Hepatocyte (in vitro differentiated cells): Measurements from ENCODE around the gene TNS2. TPM values are rescaled to one million over a fixed set of nuclear protein-coding genes. Genes with fewer than 3 reads are reported as not detected.

ENCODE experiments used
- DNase-seq: peaks from one replicate; pipeline ENCODE4 v3.0.0-alpha.2; 2016; ENCODE audit warnings: low spot score
- H2AFZ ChIP-seq: fragments of 200-600 bp; sonication (generic); 2 replicates; pipeline ENCODE4 v1.6.0; 2016; ENCODE audit warnings: antibody characterized with exemption, mild to moderate bottlenecking
- H3K27ac ChIP-seq: fragments of 200-600 bp; sonication (generic); 2 replicates; pipeline ENCODE4 v1.5.1; 2016; ENCODE audit warnings: mild to moderate bottlenecking
- H3K27me3 ChIP-seq: fragments of 200-600 bp; sonication (generic); 2 replicates; pipeline ENCODE4 v1.6.1; 2016
- H3K36me3 ChIP-seq: fragments of 200-600 bp; sonication (generic); replicated peaks from 2 replicates; pipeline ENCODE4 v1.5.1; 2016; ENCODE audit warnings: low read depth; ENCODE audit not compliant: insufficient read depth
- H3K4me1 ChIP-seq: fragments of 200-600 bp; sonication (generic); 2 replicates; pipeline ENCODE4 v1.5.1; 2016; ENCODE audit warnings: mild to moderate bottlenecking, moderate library complexity; ENCODE audit not compliant: insufficient read depth
- H3K4me2 ChIP-seq: fragments of 200-600 bp; sonication (generic); 2 replicates; pipeline ENCODE4 v1.6.0; 2016
- H3K4me3 ChIP-seq: fragments of 200-600 bp; sonication (generic); 2 replicates; pipeline ENCODE4 v1.5.1; 2016; ENCODE audit warnings: mild to moderate bottlenecking
- H3K79me2 ChIP-seq: fragments of 200-600 bp; sonication (generic); 2 replicates; pipeline ENCODE4 v1.6.0; 2017; ENCODE audit warnings: mild to moderate bottlenecking
- H3K9me2 ChIP-seq: fragments of 200-600 bp; sonication (generic); replicated peaks from 2 replicates; pipeline ENCODE4 v1.6.0; 2017; ENCODE audit warnings: mild to moderate bottlenecking; ENCODE audit not compliant: insufficient read depth
- H3K9me3 ChIP-seq: fragments of 200-600 bp; sonication (generic); 2 replicates; pipeline ENCODE4 v1.5.1; 2016; ENCODE audit warnings: low read depth, mild to moderate bottlenecking
- H4K20me1 ChIP-seq: fragments of 200-600 bp; sonication (generic); 2 replicates; pipeline ENCODE4 v1.6.0; 2016; ENCODE audit warnings: mild to moderate bottlenecking; ENCODE audit not compliant: insufficient read depth, poor library complexity, severe bottlenecking
- EZH2 ChIP-seq: fragments of 200-600 bp; sonication (generic); IDR thresholded peaks from 2 replicates; pipeline ENCODE4 v1.6.1; 2016; ENCODE audit warnings: antibody characterized with exemption, mild to moderate bottlenecking, borderline replicate concordance
- EZH2phosphoT487 ChIP-seq: fragments of 200-600 bp; sonication (generic); IDR thresholded peaks from one replicate; pipeline ENCODE4 v1.6.1; 2018; ENCODE audit warnings: antibody characterized with exemption, mild to moderate bottlenecking, low read depth, moderate library complexity; ENCODE audit not compliant: unreplicated experiment, severe bottlenecking
- whole genome bisulfite sequencing: methylation state at CpG from one replicate; pipeline ENCODE4 v1.1.6; 2016; ENCODE audit warnings: low lambda C conversion rate; ENCODE audit errors: missing lambda C conversion rate; 5-methylcytosine and 5-hydroxymethylcytosine counted together
- polyA plus RNA-seq: library from polyadenylated mRNA; unstranded; fragments of >200 nt; fragmentation: Nextera tagmentation; extraction: Ambion mirVana; gene quantifications from 2 replicates; pipeline ENCODE4 v1.2.1, GENCODE V29; 2016
- total RNA-seq: library from RNA; depleted of rRNA; stranded (reverse); fragments of >200 nt; gene quantifications from 2 replicates; pipeline ENCODE4 v1.2.3, GENCODE V29; 2014
- TF ChIP-seq, protein P1 (sequence below): fragments of 200-600 bp; sonication (generic); IDR thresholded peaks from 2 replicates; pipeline ENCODE4 v1.5.1; 2016; ENCODE audit warnings: antibody characterized with exemption, mild to moderate bottlenecking; ENCODE audit not compliant: poor library complexity

Gene TNS2
- total and polyA plus RNA-seq, 2 experiments from 2014 or later: 15.9 to 32.2 TPM

DNA sequence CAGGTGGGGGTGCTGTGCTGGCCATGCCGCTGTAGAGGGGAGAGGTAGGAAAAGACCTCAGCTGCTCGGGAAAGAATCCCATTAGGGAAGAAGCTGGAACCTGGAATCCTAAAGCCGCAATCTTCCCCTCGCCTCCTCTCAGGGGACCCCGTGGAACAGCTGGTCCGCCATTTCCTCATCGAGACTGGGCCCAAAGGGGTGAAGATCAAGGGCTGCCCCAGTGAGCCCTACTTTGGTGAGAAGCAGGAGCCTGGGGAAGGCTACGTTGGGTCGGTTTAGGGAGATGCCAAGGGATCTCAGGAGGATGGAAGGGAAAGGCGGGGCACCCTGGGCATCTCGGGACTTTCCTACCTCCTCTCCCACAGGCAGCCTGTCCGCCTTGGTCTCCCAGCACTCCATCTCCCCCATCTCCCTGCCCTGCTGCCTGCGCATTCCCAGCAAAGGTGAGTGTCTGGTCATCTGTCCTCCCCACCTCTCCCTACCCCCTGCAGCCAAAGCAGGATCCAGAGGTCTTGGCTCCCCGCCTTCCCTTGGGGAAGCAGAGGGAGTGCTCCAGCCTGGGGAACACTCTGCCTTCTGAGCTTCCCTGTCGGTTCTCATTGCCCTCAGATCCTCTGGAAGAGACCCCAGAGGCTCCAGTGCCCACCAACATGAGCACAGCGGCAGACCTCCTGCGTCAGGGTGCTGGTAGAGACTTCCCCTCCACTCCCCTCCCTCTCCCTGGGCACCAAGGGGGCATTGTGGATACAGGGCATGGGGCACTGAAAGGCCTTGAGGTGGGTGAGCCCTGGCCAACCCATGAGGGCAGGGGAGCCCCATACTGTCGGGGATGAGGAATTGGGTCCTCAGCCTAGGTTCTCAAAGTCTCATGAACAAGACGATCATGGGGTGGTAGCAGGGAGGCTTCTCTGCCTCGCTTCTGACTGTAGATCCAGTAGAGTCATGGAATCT is 12.4 kb downstream of the TNS2 start:
- no peaks in the 10 kb centered on the region for H3K36me3 ChIP-seq
- DNase-seq: no peak
- no peak overlapping the region for H3K4me3 ChIP-seq
- peaks cover 7% of the 10 kb centered on the region for H3K4me1 ChIP-seq
- no peak overlapping the region for H2AFZ ChIP-seq
- 93% methylated on average over 19 of the region's 20 CpGs for WGBS
- H4K20me1 ChIP-seq: no peaks in the 10 kb centered on the region
- H3K79me2 ChIP-seq: no peaks in the 10 kb centered on the region
- no peaks in the 10 kb centered on the region for H3K9me3 ChIP-seq
- TF ChIP-seq EZH2: no peak
- H3K9me2 ChIP-seq: no peaks in the 10 kb centered on the region
- no peak overlapping the region for H3K27ac ChIP-seq
- no peaks in the 10 kb centered on the region for H3K27me3 ChIP-seq
- H3K4me2 ChIP-seq: no peak overlapping the region

DNA sequence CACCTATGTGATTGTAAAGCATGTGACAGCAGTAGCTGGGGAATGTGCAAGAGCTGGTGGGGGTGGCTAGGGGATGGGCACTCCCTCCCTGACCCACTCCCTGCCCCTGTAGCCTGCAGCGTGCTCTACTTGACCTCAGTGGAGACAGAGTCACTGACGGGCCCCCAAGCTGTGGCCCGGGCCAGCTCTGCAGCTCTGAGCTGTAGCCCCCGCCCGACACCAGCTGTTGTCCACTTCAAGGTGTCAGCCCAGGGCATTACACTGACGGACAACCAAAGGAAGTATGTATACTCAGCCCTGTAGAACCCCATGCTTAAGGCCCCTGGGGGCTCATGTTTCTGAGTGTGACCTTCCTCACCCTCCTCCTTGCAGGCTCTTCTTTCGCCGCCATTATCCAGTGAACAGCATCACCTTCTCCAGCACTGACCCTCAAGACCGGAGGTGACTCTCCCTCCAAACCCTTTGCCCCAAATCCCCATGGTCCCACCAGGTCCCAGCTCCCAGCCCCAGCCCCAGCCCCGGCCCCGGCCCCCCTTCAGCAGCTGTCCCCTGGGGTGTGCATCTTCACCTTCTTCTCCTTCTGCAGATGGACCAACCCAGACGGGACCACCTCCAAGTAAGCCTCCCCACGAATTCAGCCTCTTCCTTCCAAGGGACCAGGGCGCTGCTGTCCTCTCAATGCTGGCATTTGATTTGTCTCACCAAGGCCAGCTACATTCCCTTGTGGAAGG is 13.3 kb downstream of the TNS2 start:
- Histone ChIP-seq H3K79me2 (no peaks in the 10 kb centered on the region), H3K9me2 (no peaks in the 10 kb centered on the region), H3K27me3 (no peaks in the 10 kb centered on the region), H3K4me1 (peaks cover 7% of the 10 kb centered on the region), H2AFZ (no peak overlapping the region), H4K20me1 (no peaks in the 10 kb centered on the region), H3K4me2 (no peak overlapping the region), H3K4me3 (no peak overlapping the region), H3K36me3 (no peaks in the 10 kb centered on the region), H3K27ac (no peak overlapping the region), H3K9me3 (no peaks in the 10 kb centered on the region)
- no peak for DNase-seq
- TF ChIP-seq EZH2: no peak
- TF ChIP-seq, protein P1, sequence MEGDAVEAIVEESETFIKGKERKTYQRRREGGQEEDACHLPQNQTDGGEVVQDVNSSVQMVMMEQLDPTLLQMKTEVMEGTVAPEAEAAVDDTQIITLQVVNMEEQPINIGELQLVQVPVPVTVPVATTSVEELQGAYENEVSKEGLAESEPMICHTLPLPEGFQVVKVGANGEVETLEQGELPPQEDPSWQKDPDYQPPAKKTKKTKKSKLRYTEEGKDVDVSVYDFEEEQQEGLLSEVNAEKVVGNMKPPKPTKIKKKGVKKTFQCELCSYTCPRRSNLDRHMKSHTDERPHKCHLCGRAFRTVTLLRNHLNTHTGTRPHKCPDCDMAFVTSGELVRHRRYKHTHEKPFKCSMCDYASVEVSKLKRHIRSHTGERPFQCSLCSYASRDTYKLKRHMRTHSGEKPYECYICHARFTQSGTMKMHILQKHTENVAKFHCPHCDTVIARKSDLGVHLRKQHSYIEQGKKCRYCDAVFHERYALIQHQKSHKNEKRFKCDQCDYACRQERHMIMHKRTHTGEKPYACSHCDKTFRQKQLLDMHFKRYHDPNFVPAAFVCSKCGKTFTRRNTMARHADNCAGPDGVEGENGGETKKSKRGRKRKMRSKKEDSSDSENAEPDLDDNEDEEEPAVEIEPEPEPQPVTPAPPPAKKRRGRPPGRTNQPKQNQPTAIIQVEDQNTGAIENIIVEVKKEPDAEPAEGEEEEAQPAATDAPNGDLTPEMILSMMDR: no peak
- TF ChIP-seq EZH2phosphoT487: no peak
- WGBS: 92% methylated on average over 10 of the region's 14 CpGs

DNA sequence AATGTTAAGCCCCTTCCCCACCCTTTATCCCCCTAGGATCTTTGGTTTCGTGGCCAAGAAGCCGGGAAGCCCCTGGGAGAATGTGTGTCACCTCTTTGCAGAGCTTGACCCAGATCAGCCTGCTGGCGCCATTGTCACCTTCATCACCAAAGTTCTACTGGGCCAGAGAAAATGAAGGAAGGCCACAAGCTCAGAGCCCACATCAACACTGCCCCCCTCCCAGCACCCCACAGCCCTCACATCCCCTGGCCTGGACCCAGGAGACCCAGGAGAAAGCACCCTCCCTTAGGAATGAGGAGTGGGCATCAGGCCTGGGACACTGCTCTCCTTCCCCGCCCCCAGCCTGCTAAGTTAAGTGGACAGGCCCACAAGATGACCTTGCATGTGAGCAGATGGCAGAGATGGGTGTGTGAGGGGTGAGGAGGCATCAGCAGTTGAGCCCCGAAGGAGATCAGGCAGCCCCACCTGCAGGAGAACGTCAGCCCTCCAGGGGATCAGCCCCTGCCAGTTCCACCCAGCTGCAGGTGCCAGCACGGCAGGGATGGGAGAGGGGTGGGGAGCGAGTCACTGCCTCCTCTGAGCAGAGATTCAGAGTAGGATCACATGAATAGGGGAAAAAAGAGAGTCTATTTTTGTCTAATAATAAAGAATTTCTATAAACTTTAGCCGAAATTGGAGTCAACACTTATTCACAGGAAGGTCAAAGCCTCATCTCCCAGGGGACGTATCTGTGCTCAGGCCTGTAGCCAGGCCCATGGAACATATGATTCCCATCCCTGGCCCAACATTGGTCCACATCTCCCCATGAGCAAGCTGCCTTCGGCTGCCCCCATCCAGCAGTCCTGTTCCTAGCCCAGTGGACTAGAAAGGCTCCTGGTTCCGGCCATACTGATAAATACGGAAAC is 14.1 kb downstream of the TNS2 start:
- no peak overlapping the region for H3K4me3 ChIP-seq
- H2AFZ ChIP-seq: no peak overlapping the region
- 87% methylated on average over 13 of the region's 13 CpGs for WGBS
- no peaks in the 10 kb centered on the region for H3K36me3 ChIP-seq
- no peak overlapping the region for H3K27ac ChIP-seq
- H3K27me3 ChIP-seq: no peaks in the 10 kb centered on the region
- H3K79me2 ChIP-seq: no peaks in the 10 kb centered on the region
- TF ChIP-seq EZH2 (no peak), EZH2phosphoT487 (no peak)
- TF ChIP-seq, protein P1: no peak
- no peaks in the 10 kb centered on the region for H4K20me1 ChIP-seq
- peaks cover 7% of the 10 kb centered on the region for H3K4me1 ChIP-seq
- peak; percentile 15 for DNase-seq
- H3K4me2 ChIP-seq: no peak overlapping the region
- no peaks in the 10 kb centered on the region for H3K9me3 ChIP-seq
- H3K9me2 ChIP-seq: no peaks in the 10 kb centered on the region
